CD14-positive monocyte (primary cell): ENCODE data around the gene CRHR2. TPM values are rescaled to one million over a fixed set of nuclear protein-coding genes. Genes with fewer than 3 reads are reported as not detected.

ENCODE experiments used
- DNase-seq, 3 donors: peaks; one replicate each; pipeline ENCODE4 v3.0.0-alpha.2; 2011 to 2022
- H2AFZ ChIP-seq: 2 replicates; pipeline ENCODE4 v1.6.0; 2012; ENCODE audit warnings: mild to moderate bottlenecking, low read depth, low read length, inconsistent platforms; ENCODE audit not compliant: insufficient read depth, poor library complexity, severe bottlenecking
- H3K27ac ChIP-seq, 2 donors: 1 replicate in 1 of 2; 2 replicates in 1 of 2; pipeline ENCODE4 v1.5.1; 2012 to 2013; ENCODE audit warnings: low read length in 2 of 2, control low read depth in 1 of 2, inconsistent platforms in 1 of 2, low read depth in 1 of 2, mild to moderate bottlenecking in 1 of 2
- H3K27me3 ChIP-seq, 2 donors: one replicate each; pipeline versions ENCODE4 v1.6.0 to v1.6.1; 2011 to 2013; ENCODE audit warnings: low read length in 2 of 2; ENCODE audit not compliant: control insufficient read depth in 2 of 2, insufficient read depth in 2 of 2
- H3K36me3 ChIP-seq, 2 donors: replicated peaks in 1 of 2; 1 replicate in 1 of 2; 2 replicates in 1 of 2; pipeline versions ENCODE4 v1.5.1 to v1.6.1; 2012 to 2013; ENCODE audit warnings: low read length in 2 of 2, control low read depth in 1 of 2, inconsistent platforms in 1 of 2, mild to moderate bottlenecking in 1 of 2; ENCODE audit not compliant: insufficient read depth in 2 of 2, control insufficient read depth in 1 of 2
- H3K4me1 ChIP-seq, 2 donors: 1 replicate in 1 of 2; 2 replicates in 1 of 2; pipeline versions ENCODE4 v1.5.1 to v1.6.1; 2012 to 2013; ENCODE audit warnings: low read length in 2 of 2, control low read depth in 1 of 2, inconsistent platforms in 1 of 2, mild to moderate bottlenecking in 1 of 2, moderate library complexity in 1 of 2; ENCODE audit not compliant: insufficient read depth in 2 of 2, control insufficient read depth in 1 of 2
- H3K4me2 ChIP-seq: replicated peaks from 2 replicates; pipeline ENCODE3; 2012; ENCODE audit warnings: low read length, moderate library complexity, mild to moderate bottlenecking; ENCODE audit not compliant: poor library complexity, severe bottlenecking; ENCODE audit errors: extremely low read depth
- H3K4me3 ChIP-seq, 3 experiments: fragments of 200-600 bp in 1 of 3; sonication (generic) in 1 of 3; replicated peaks in 1 of 3; 1 replicate in 2 of 3; 2 replicates in 1 of 3; pipeline ENCODE4 v1.5.1; 2011 to 2013; ENCODE audit warnings: low read length in 3 of 3, mild to moderate bottlenecking in 3 of 3, control low read depth in 2 of 3, low read depth in 2 of 3, inconsistent platforms in 1 of 3, moderate library complexity in 1 of 3
- H3K79me2 ChIP-seq: 2 replicates; pipeline ENCODE4 v1.6.0; 2012; ENCODE audit warnings: mild to moderate bottlenecking, control low read depth, inconsistent platforms, low read length, moderate library complexity; ENCODE audit not compliant: insufficient read depth
- H3K9ac ChIP-seq: 2 replicates; pipeline ENCODE4 v1.6.0; 2017; ENCODE audit warnings: low read length, mild to moderate bottlenecking; ENCODE audit not compliant: insufficient read depth, poor library complexity, severe bottlenecking
- H3K9me3 ChIP-seq, 2 donors: replicated peaks in 1 of 2; 1 replicate in 1 of 2; 2 replicates in 1 of 2; pipeline versions ENCODE4 v1.5.1 to v1.6.1; 2012 to 2013; ENCODE audit warnings: low read length in 2 of 2, control low read depth in 1 of 2; ENCODE audit not compliant: control insufficient read depth in 1 of 2, insufficient read depth in 1 of 2
- H4K20me1 ChIP-seq: 2 replicates; pipeline ENCODE4 v1.6.0; 2012; ENCODE audit warnings: mild to moderate bottlenecking, low read length, control low read depth, moderate library complexity; ENCODE audit not compliant: insufficient read depth
- H3K27ac Mint-ChIP-seq, 7 donors: one replicate each; pipeline ENCODE4 v1.8.0; 2020; ENCODE audit warnings: mild to moderate bottlenecking in 7 of 7, mixed read lengths in 7 of 7, moderate library complexity in 6 of 7, inconsistent platforms in 2 of 7
- H3K27me3 Mint-ChIP-seq, 3 donors: one replicate each; pipeline ENCODE4 v1.8.0; 2021 to 2022; ENCODE audit warnings: low read depth in 3 of 3, mild to moderate bottlenecking in 3 of 3, mixed read lengths in 3 of 3, moderate library complexity in 3 of 3, inconsistent platforms in 1 of 3
- H3K36me3 Mint-ChIP-seq, 2 donors: one replicate each; pipeline ENCODE4 v1.8.0; 2020; ENCODE audit warnings: mixed read lengths in 2 of 2, inconsistent platforms in 1 of 2, mild to moderate bottlenecking in 1 of 2
- H3K4me1 Mint-ChIP-seq: one replicate; pipeline ENCODE4 v1.8.0; 2020; ENCODE audit warnings: mild to moderate bottlenecking, mixed read lengths
- H3K4me3 Mint-ChIP-seq, 2 donors: one replicate each; pipeline ENCODE4 v1.8.0; 2020; ENCODE audit warnings: mild to moderate bottlenecking in 2 of 2, mixed read lengths in 2 of 2, moderate library complexity in 1 of 2
- H3K9me3 Mint-ChIP-seq, 7 donors: one replicate each; pipeline ENCODE4 v1.8.0; 2020 to 2022; ENCODE audit warnings: mixed read lengths in 7 of 7, mild to moderate bottlenecking in 6 of 7, moderate library complexity in 6 of 7, inconsistent platforms in 2 of 7
- CTCF ChIP-seq: fragments of 200-600 bp; IDR thresholded peaks from one replicate; pipeline ENCODE4 v1.8.0; 2022; ENCODE audit warnings: antibody characterized with exemption, mild to moderate bottlenecking
- WGBS: methylation state at CpG from one replicate; pipeline ENCODE4 v1.1.5; 2013; ENCODE audit warnings: missing lambda C conversion rate; ENCODE audit not compliant: insufficient coverage; 5-methylcytosine and 5-hydroxymethylcytosine counted together
- intact Hi-C, 2 donors: fragments of 100-400 bp; cut with micrococcal nuclease; formaldehyde crosslinking; loops; one replicate each; pipeline versions ENCODE4 v1.15.0 to v1.15.1; 2023
- polyA plus RNA-seq, 3 donors: library from polyadenylated mRNA; depleted of rRNA in 1 of 3; unstranded in 2 of 3; stranded (reverse) in 1 of 3; fragments of 300-500 nt in 2 of 3; fragments of >200 nt in 1 of 3; fragmentation: Illumina TruSeq in 2 of 3; gene quantifications; 1 replicate in 2 of 3; 2 replicates in 1 of 3; pipeline ENCODE4 v1.2.3, GENCODE V29; 2012 to 2021

The CRHR2 gene
- polyA plus RNA-seq, 3 donors = not detected

DNA sequence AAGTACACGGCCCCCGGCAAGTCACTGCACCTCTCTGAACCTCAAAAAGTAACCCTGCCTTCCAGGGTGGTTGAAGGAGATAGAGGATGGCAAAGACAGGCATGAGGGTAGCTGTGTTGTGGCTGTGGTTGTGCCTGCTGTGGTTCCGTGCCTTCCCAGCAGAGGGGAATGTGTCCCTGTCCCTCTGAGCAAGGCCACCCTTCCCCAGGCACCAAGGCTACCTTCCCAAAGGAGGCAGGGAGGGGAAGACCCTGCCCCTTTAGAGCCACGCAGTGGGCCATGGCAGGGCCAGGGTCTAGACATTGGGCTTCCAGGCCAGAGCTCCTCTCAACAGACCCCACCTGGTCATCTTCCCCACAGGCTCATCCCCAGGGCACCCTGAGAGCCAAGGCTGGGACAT is 18.8 kb downstream of the CRHR2 start:
- TF ChIP-seq CTCF = no peak
- Mint-ChIP-seq H3K27ac (no peak overlapping the region), H3K27me3 (peaks cover 2 to 9% (median 3%) of the 10 kb centered on the region in 3 donors), H3K36me3 (no peaks in the 10 kb centered on the region), H3K4me1 (peaks cover 5% of the 10 kb centered on the region), H3K4me3 (no peak overlapping the region), H3K9me3 (peaks cover 0 to 4% (median 0%) of the 10 kb centered on the region in 7 donors)
- H4K20me1 ChIP-seq = no peaks in the 10 kb centered on the region
- 83% methylated on average over 1 of the region's 4 CpGs for WGBS
- H3K9me3 ChIP-seq = no peaks in the 10 kb centered on the region
- no peaks in the 10 kb centered on the region for H3K36me3 ChIP-seq
- H3K4me2 ChIP-seq = no peak overlapping the region
- H3K4me3 ChIP-seq = no peak overlapping the region
- H3K4me1 ChIP-seq = no peaks in the 10 kb centered on the region
- no peak overlapping the region for H2AFZ ChIP-seq
- H3K9ac ChIP-seq = no peak overlapping the region
- H3K79me2 ChIP-seq = no peaks in the 10 kb centered on the region
- no peaks in the 10 kb centered on the region for H3K27me3 ChIP-seq
- intact Hi-C loops = no loop called here
- H3K27ac ChIP-seq = no peak overlapping the region
- DNase-seq = no peak

- no peaks in the 10 kb centered on the region for H4K20me1 ChIP-seq
- no peaks in the 10 kb centered on the region for H3K4me1 ChIP-seq
- no peak overlapping the region for H3K4me3 ChIP-seq
- no peaks in the 10 kb centered on the region for H3K79me2 ChIP-seq
- no peaks in the 10 kb centered on the region for H3K9me3 ChIP-seq
- no peak overlapping the region for H3K4me2 ChIP-seq
- 95% methylated on average over 6 of the region's 9 CpGs for whole genome bisulfite sequencing
- no peak for DNase-seq
- Mint-ChIP-seq H3K9me3 (peaks cover 0 to 4% (median 0%) of the 10 kb centered on the region in 7 donors), H3K36me3 (no peaks in the 10 kb centered on the region), H3K4me3 (no peak overlapping the region), H3K27ac (no peak overlapping the region), H3K4me1 (peaks cover 9% of the 10 kb centered on the region), H3K27me3 (peaks cover 2 to 9% (median 3%) of the 10 kb centered on the region in 3 donors)
- intact Hi-C loops = no loop called here
- H3K36me3 ChIP-seq = no peaks in the 10 kb centered on the region
- H3K27me3 ChIP-seq = no peaks in the 10 kb centered on the region
- no peak overlapping the region for H3K9ac ChIP-seq
- no peak overlapping the region for H3K27ac ChIP-seq
- no peak for TF ChIP-seq CTCF
- H2AFZ ChIP-seq = no peak overlapping the region
Observed at GRCh38 chr7:30662431-30662939, 19.8 kb downstream of the CRHR2 start.
